Measurements from ENCODE around the gene HEATR5A. TPM values are rescaled to one million over a fixed set of nuclear protein-coding genes. Genes with fewer than 3 reads are reported as not detected.
"Not testable (repeated sequence)": the region's sequence is repeated elsewhere in the genome, so short reads cannot be mapped to it uniquely, and the experiment has no call there.

HEATR5A gene
- polyA plus RNA-seq, 3 donors = 16.2 to 18.6 (median 17.6) TPM

- DNase-seq (ENCODE audit: extremely low read depth in 1 of 11, low read depth in 9 of 11, low spot score in 4 of 11) = no peak
Observed at GRCh38 chr14:31300296-31300695, 120.1 kb downstream of the HEATR5A start.

- DNase-seq (ENCODE audit: extremely low read depth in 1 of 11, low read depth in 9 of 11, low spot score in 4 of 11) = no peak
Observed at GRCh38 chr14:31297701-31298344, 122.5 kb downstream of the HEATR5A start.

- DNase-seq (ENCODE audit: extremely low read depth in 1 of 11, low read depth in 9 of 11, low spot score in 4 of 11) = no peak
Observed at GRCh38 chr14:31297112-31297511, 123.2 kb downstream of the HEATR5A start.

- no peak for DNase-seq (ENCODE audit: extremely low read depth in 1 of 11, low read depth in 9 of 11, low spot score in 4 of 11)
Observed at GRCh38 chr14:31294746-31295405, 125.5 kb downstream of the HEATR5A start.

- DNase-seq (ENCODE audit: extremely low read depth in 1 of 11, low read depth in 9 of 11, low spot score in 4 of 11) = no peak
Observed at GRCh38 chr14:31292937-31293616, 127.3 kb downstream of the HEATR5A start.

- DNase-seq (ENCODE audit: extremely low read depth in 1 of 11, low read depth in 9 of 11, low spot score in 4 of 11) = no peak
Observed at GRCh38 chr14:31291210-31291609, 129.1 kb downstream of the HEATR5A start.

- no peak for DNase-seq (ENCODE audit: extremely low read depth in 1 of 11, low read depth in 9 of 11, low spot score in 4 of 11)
Observed at GRCh38 chr14:31287294-31287972, 132.9 kb downstream of the HEATR5A start.

GRCh38 chr14:31286456-31287293, 133.7 kb downstream of the HEATR5A start:
- no peak for DNase-seq (ENCODE audit: extremely low read depth in 1 of 11, low read depth in 9 of 11, low spot score in 4 of 11)

GRCh38 chr14:31283578-31284252, 136.6 kb downstream of the HEATR5A start:
- DNase-seq (ENCODE audit: extremely low read depth in 1 of 11, low read depth in 9 of 11, low spot score in 4 of 11) = no peak

GRCh38 chr14:31283153-31283552, 137.2 kb downstream of the HEATR5A start:
- DNase-seq (ENCODE audit: extremely low read depth in 1 of 11, low read depth in 9 of 11, low spot score in 4 of 11) = no peak

GRCh38 chr14:31280871-31281220, 139.5 kb downstream of the HEATR5A start:
- no peak for DNase-seq (ENCODE audit: extremely low read depth in 1 of 11, low read depth in 9 of 11, low spot score in 4 of 11)

- DNase-seq (ENCODE audit: extremely low read depth in 1 of 11, low read depth in 9 of 11, low spot score in 4 of 11) = no peak
Observed at GRCh38 chr14:31280132-31280870, 140.0 kb downstream of the HEATR5A start.

- DNase-seq (ENCODE audit: extremely low read depth in 1 of 11, low read depth in 9 of 11, low spot score in 4 of 11) = no peak
Observed at GRCh38 chr14:31278883-31279282, 141.5 kb downstream of the HEATR5A start.

- no peak for DNase-seq (ENCODE audit: extremely low read depth in 1 of 11, low read depth in 9 of 11, low spot score in 4 of 11)
Observed at GRCh38 chr14:31277085-31277484, 143.3 kb downstream of the HEATR5A start.

- not testable (repeated sequence) for DNase-seq (ENCODE audit: extremely low read depth in 1 of 11, low read depth in 9 of 11, low spot score in 4 of 11)
Observed at GRCh38 chr14:31276417-31276816, 143.9 kb downstream of the HEATR5A start.

- no peak for DNase-seq (ENCODE audit: extremely low read depth in 1 of 11, low read depth in 9 of 11, low spot score in 4 of 11)
Observed at GRCh38 chr14:31275731-31276130, 144.6 kb downstream of the HEATR5A start.

GRCh38 chr14:31271648-31272047, 148.7 kb downstream of the HEATR5A start:
- no peak for DNase-seq (ENCODE audit: extremely low read depth in 1 of 11, low read depth in 9 of 11, low spot score in 4 of 11)

Measured in renal cortex interstitium (tissue), 11 donors.